Measurements from ENCODE around the gene LIPT2. TPM values are rescaled to one million over a fixed set of nuclear protein-coding genes. Genes with fewer than 3 reads are reported as not detected.

LIPT2 gene
- total RNA-seq, 4 donors from 2014 or later, result 13.8 to 25.8 (median 16.3) TPM

DNA sequence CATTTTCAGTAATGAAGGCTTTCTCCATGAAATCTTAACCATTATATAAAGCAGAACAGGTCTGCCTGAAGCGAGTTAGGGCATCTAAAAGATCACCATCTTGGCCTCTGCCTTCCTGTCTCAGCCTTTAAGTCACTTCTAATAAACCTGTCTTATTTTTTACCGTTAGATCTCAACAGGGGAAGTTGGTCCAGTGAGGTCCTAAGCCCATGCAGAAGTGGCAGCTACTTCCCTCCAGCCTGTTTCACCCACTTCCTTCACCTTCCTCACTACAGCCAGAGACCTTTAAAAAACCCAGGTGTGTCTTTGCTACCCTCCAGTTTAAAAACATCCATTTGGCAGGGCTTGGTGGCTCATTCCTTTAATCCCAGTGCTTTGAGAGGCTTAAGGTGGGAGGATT is 14.1 kb upstream of the LIPT2 start:
- no peak for DNase-seq
- Histone ChIP-seq H3K36me3 (no peaks in the 10 kb centered on the region), H3K9me3 (no peaks in the 10 kb centered on the region), H3K4me1 (no peaks in the 10 kb centered on the region), H3K27ac (no peak overlapping the region), H3K4me3 (replicated peaks in 1 of 3) (no peak overlapping the region), H3K27me3 (no peaks in the 10 kb centered on the region)
- 68 to 78% methylated on average over 2 of the region's 2 CpGs for WGBS, 2 donors
- TF ChIP-seq, protein P1, sequence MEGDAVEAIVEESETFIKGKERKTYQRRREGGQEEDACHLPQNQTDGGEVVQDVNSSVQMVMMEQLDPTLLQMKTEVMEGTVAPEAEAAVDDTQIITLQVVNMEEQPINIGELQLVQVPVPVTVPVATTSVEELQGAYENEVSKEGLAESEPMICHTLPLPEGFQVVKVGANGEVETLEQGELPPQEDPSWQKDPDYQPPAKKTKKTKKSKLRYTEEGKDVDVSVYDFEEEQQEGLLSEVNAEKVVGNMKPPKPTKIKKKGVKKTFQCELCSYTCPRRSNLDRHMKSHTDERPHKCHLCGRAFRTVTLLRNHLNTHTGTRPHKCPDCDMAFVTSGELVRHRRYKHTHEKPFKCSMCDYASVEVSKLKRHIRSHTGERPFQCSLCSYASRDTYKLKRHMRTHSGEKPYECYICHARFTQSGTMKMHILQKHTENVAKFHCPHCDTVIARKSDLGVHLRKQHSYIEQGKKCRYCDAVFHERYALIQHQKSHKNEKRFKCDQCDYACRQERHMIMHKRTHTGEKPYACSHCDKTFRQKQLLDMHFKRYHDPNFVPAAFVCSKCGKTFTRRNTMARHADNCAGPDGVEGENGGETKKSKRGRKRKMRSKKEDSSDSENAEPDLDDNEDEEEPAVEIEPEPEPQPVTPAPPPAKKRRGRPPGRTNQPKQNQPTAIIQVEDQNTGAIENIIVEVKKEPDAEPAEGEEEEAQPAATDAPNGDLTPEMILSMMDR (IDR thresholded peaks at IDR 0.05), result no peak
- no peak for TF ChIP-seq POLR2A (IDR thresholded peaks at IDR 0.05)
- intact Hi-C loops (cut with DNase I), result no loop called here

DNA sequence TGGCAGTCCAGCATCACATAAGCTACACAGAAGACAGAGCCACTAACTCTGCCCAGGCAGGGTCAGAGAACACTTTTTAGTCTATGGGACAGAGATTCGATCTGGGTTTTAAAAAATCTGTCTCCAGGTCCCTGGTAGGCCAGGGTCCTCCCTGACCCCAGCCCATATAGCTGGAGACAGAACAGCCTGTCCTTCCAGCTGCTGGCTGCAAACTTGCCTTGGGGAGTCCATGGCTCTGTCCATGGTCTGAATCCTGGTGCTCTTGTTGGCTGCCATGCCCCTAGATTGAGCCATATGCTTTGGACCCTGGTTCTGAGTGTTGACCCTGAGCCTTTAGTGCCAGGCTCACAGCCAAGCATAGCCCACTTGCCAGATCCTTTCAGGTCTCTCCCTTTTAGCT is 13.3 kb upstream of the LIPT2 start:
- Histone ChIP-seq H3K27me3 (no peaks in the 10 kb centered on the region), H3K27ac (no peak overlapping the region), H3K9me3 (no peaks in the 10 kb centered on the region), H3K4me1 (no peaks in the 10 kb centered on the region), H3K36me3 (no peaks in the 10 kb centered on the region), H3K4me3 (replicated peaks in 1 of 3) (no peak overlapping the region)
- WGBS, 2 donors, result 90 to 100% methylated on average over 1 of the region's 1 CpG
- intact Hi-C loops (cut with DNase I), result no loop called here
- TF ChIP-seq POLR2A (IDR thresholded peaks at IDR 0.05), result no peak
- TF ChIP-seq, protein P1 (IDR thresholded peaks at IDR 0.05), result no peak
- no peak for DNase-seq

DNA sequence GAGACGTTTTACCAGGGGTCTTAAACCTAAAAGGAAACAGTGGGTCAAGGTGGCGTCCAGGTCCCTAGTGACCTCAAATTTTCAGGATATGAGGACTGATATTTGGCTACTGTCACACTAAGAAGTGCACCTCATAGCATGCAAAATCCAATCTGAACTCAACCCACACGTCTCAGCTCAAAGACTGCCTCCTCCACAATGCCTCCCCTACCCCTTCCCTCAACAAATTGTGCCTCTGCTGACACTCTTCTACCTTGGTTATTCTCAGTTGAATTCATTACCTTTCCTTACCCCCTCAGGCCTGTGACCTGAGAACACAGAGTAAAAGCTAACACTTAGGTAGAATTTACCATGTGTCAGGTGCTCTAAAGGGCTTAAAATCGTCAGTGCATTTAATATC is 12.4 kb upstream of the LIPT2 start:
- H3K27ac ChIP-seq, result no peak overlapping the region
- WGBS, 2 donors, result 81 to 84% methylated on average over 4 of the region's 4 CpGs
- no peaks in the 10 kb centered on the region for H3K4me1 ChIP-seq
- H3K4me3 ChIP-seq (replicated peaks in 1 of 3), result no peak overlapping the region
- H3K36me3 ChIP-seq, result no peaks in the 10 kb centered on the region
- H3K27me3 ChIP-seq, result no peaks in the 10 kb centered on the region
- DNase-seq, result no peak
- intact Hi-C loops (cut with DNase I), result no loop called here
- TF ChIP-seq POLR2A (IDR thresholded peaks at IDR 0.05), result no peak
- TF ChIP-seq, protein P1 (IDR thresholded peaks at IDR 0.05), result no peak
- H3K9me3 ChIP-seq, result no peaks in the 10 kb centered on the region

DNA sequence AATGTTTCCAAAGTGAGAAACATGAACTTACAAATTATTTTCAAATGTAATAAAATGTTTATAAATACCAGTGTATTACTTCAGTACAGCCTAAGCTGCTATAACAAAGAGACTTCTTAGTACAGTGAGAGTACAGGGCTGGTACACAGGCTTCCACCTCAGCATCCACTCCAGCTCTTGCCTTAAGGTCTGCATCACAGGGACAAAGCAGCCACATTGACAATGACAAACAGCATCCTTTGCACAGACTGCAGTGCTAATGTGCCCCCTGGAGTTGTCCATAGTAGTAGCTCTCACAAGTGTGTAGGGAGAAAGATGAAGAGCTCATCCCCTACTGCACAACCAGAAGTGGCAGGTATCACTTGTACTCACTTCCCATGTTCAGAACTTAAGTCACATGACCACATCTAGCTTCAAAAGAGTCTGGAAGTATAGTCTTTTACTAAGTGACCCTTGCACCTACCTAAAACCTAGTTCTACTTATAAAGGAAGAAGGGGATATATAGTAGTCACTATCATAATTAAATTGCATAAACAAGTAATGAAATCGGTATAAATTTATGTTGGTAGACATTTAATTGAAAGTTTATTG is 10.7 kb upstream of the LIPT2 start:
- Histone ChIP-seq H3K4me1 (no peaks in the 10 kb centered on the region), H3K4me3 (replicated peaks in 1 of 3) (no peak overlapping the region), H3K27ac (no peak overlapping the region), H3K9me3 (no peaks in the 10 kb centered on the region), H3K36me3 (no peaks in the 10 kb centered on the region), H3K27me3 (no peaks in the 10 kb centered on the region)
- WGBS, 2 donors, result 97 to 100% methylated on average over 1 of the region's 1 CpG
- intact Hi-C loops (cut with DNase I), result no loop called here
- no peak for DNase-seq
- TF ChIP-seq POLR2A (IDR thresholded peaks at IDR 0.05), result no peak
- TF ChIP-seq, protein P1 (IDR thresholded peaks at IDR 0.05), result no peak

DNA sequence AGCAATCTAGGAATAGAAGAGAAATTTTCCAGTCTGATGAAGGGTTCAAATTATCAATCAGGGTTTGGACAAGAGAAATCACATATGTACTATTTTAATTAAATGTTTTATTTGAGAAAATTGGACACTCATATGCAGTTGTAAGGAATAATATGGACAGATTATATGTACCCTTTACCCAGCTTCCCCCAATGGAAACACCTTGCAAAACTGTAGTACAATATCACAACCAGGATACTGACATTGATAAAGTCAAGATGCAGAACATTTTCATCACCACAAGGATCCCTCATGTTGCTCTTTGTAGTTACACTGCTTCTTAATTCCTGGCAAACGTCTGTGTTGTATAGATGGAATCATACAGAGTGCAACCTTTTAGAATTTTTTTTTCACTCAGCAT is 1.4 kb upstream of the LIPT2 start:
- no peaks in the 10 kb centered on the region for H3K36me3 ChIP-seq
- 89 to 94% methylated on average over 1 of the region's 1 CpG for WGBS, 2 donors
- intact Hi-C loops (cut with DNase I), result no loop called here
- DNase-seq, result no peak
- H3K4me1 ChIP-seq, result peaks cover 8 to 11% of the 10 kb centered on the region in 2 donors
- no peak overlapping the region for H3K4me3 ChIP-seq (replicated peaks in 1 of 3)
- TF ChIP-seq, protein P1 (IDR thresholded peaks at IDR 0.05), result no peak
- TF ChIP-seq POLR2A (IDR thresholded peaks at IDR 0.05), result no peak
- no peaks in the 10 kb centered on the region for H3K27me3 ChIP-seq
- no peak overlapping the region for H3K27ac ChIP-seq
- H3K9me3 ChIP-seq, result no peaks in the 10 kb centered on the region

Data from thyroid gland (tissue), 4 donors.